ENCODE measurements around the gene ULK2.

- TF ChIP-seq CTCF (IDR thresholded peaks at IDR 0.05) (no peak), EZH2 (IDR thresholded peaks at IDR 0.05) (no peak)
Observed at GRCh38 chr17:19796457-19796856, 71.3 kb downstream of the ULK2 start.

Measured in neural progenitor cell (in vitro differentiated cells).